ENCODE results near the gene LRP6. TPM values are rescaled to one million over a fixed set of nuclear protein-coding genes. Genes with fewer than 3 reads are reported as not detected.

Gene LRP6
- total RNA-seq, 2 experiments from 2014 or later = 0.28 TPM; not detected in 1

- H3K27ac Mint-ChIP-seq = no peak overlapping the region
These were observed 184.9 kb downstream of the LRP6 start for GRCh38 chr12:12081836-12082497.

GRCh38 chr12:12079291-12079690 lies 187.6 kb downstream of the LRP6 start:
- no peak overlapping the region for H3K27ac Mint-ChIP-seq
- no peaks in the 10 kb centered on the region for H3K27me3 Mint-ChIP-seq
- no peaks in the 10 kb centered on the region for H3K9me3 Mint-ChIP-seq (ENCODE audit: low read depth)
- peaks cover 1% of the 10 kb centered on the region for H3K4me1 Mint-ChIP-seq
- no peaks in the 10 kb centered on the region for H3K36me3 Mint-ChIP-seq
- DNase-seq = no peak
- no peak for ATAC-seq
- CTCF ChIA-PET = no interaction called here
- H3K4me3 Mint-ChIP-seq = no peak overlapping the region

More at GRCh38 chr12:12081836-12082497, 184.9 kb downstream of the LRP6 start:
- CTCF ChIA-PET = interaction anchor here (0.9 to 2.7 kb wide), 5 partner anchors 32 to 256 kb away, joined by 3 to 11 read pairs (median 3); no protein-coding TSS in a partner anchor
- Mint-ChIP-seq H3K4me1 (peaks cover 1% of the 10 kb centered on the region), H3K27me3 (no peaks in the 10 kb centered on the region), H3K4me3 (no peak overlapping the region), H3K9me3 (ENCODE audit: low read depth) (no peaks in the 10 kb centered on the region), H3K36me3 (no peaks in the 10 kb centered on the region)
- peak; percentile 65 for ATAC-seq
- DNase-seq = no peak

GRCh38 chr12:12072064-12072760 lies 194.6 kb downstream of the LRP6 start:
- CTCF ChIA-PET = interaction anchor here (1.0 to 2.7 kb wide), 6 partner anchors 39 to 492 kb away, joined by 3 to 12 read pairs (median 6); no protein-coding TSS in a partner anchor
- peaks cover 12% of the 10 kb centered on the region for H3K27me3 Mint-ChIP-seq
- no peaks in the 10 kb centered on the region for H3K9me3 Mint-ChIP-seq (ENCODE audit: low read depth)
- H3K4me3 Mint-ChIP-seq = peak overlapping the region; percentile 89
- peak; percentile 52 for ATAC-seq
- peaks cover 4% of the 10 kb centered on the region for H3K36me3 Mint-ChIP-seq
- peak; percentile 49 for DNase-seq
- H3K4me1 Mint-ChIP-seq = peaks cover 33% of the 10 kb centered on the region
- H3K27ac Mint-ChIP-seq = peak overlapping the region; percentile 91

- Mint-ChIP-seq H3K36me3 (peaks cover 4% of the 10 kb centered on the region), H3K27me3 (peaks cover 15% of the 10 kb centered on the region), H3K4me3 (peak within 1 kb of the TSS; percentile 89), H3K4me1 (peaks cover 33% of the 10 kb centered on the region), H3K9me3 (ENCODE audit: low read depth) (no peaks in the 10 kb centered on the region), H3K27ac (peak within 1 kb of the TSS; percentile 91)
- DNase-seq = peak; percentile 53
- CTCF ChIA-PET = interaction anchor here (0.6 to 2.7 kb wide), 7 partner anchors 24 to 526 kb away, joined by 3 to 12 read pairs (median 3); no protein-coding TSS in a partner anchor
- ATAC-seq = peak; percentile 80
These were observed 195.9 kb downstream of the LRP6 start, which contains the start of gene BCL2L14 for GRCh38 chr12:12070674-12071656. TSS of gene BCL2L14 (plus strand) at chr12:12070939. CDS start at chr12:12079306, 8,367 bp downstream.

- H3K4me1 Mint-ChIP-seq = peaks cover 33% of the 10 kb centered on the region
- H3K27ac Mint-ChIP-seq = no peak overlapping the region
- H3K27me3 Mint-ChIP-seq = peaks cover 15% of the 10 kb centered on the region
- no peak overlapping the region for H3K4me3 Mint-ChIP-seq
- no peak for ATAC-seq
- no peaks in the 10 kb centered on the region for H3K9me3 Mint-ChIP-seq (ENCODE audit: low read depth)
- CTCF ChIA-PET = no interaction called here
- H3K36me3 Mint-ChIP-seq = peaks cover 4% of the 10 kb centered on the region
- no peak for DNase-seq
These were observed 196.9 kb downstream of the LRP6 start for GRCh38 chr12:12069821-12070548.

- CTCF ChIA-PET = interaction anchor here (0.8 kb wide), 1 partner anchor 33 kb away, joined by 3 read pairs; no protein-coding TSS in a partner anchor
- Mint-ChIP-seq H3K36me3 (peaks cover 4% of the 10 kb centered on the region), H3K4me3 (no peak overlapping the region), H3K4me1 (peaks cover 33% of the 10 kb centered on the region), H3K9me3 (ENCODE audit: low read depth) (no peaks in the 10 kb centered on the region), H3K27ac (no peak overlapping the region), H3K27me3 (peaks cover 15% of the 10 kb centered on the region)
- no peak for ATAC-seq
- DNase-seq = no peak
These were observed 198.1 kb downstream of the LRP6 start for GRCh38 chr12:12068751-12069150.

Small RNAs within 50 kb of the gene (microRNA-seq; reads per million reads assigned to microRNA genes)
- gene MIR1244-4 = not detected

Other genes with a start within 250 kb of the LRP6 start
- 10 to 100 TPM in 1 of 2 experiments, 1 to 10 TPM in 1; 3.3 to 12.2 TPM for gene BCL2L14, start 196.1 kb downstream of the LRP6 start, total RNA-seq
- under 1 TPM in 1 of 2 experiments, not detected in 1; 0.14 TPM for gene MANSC1, start 83.2 kb upstream of the LRP6 start, total RNA-seq
- gene BORCS5, start 90.0 kb upstream of the LRP6 start, total RNA-seq = 10 to 100 TPM; 35.5 to 38.3 TPM